HEK293T (cell line): Measurements from ENCODE around the gene TNFRSF13B.

Experiments
- BHLHE40 ChIP-seq: fragments of 450-650 bp; IDR thresholded peaks from 2 replicates; pipeline ENCODE4 v1.6.1; 2016; ENCODE audit warnings: mild to moderate bottlenecking, moderate library complexity, borderline replicate concordance
- CTBP1 ChIP-seq: fragments of 450-650 bp; IDR thresholded peaks from 2 replicates; pipeline ENCODE4 v1.6.1; 2016; ENCODE audit warnings: borderline replicate concordance
- FOXK2 ChIP-seq: fragments of 450-650 bp; IDR thresholded peaks from 2 replicates; pipeline ENCODE4 v1.6.1; 2016; ENCODE audit warnings: mild to moderate bottlenecking
- LEF1 ChIP-seq: fragments of 450-650 bp; IDR thresholded peaks from 2 replicates; pipeline ENCODE4 v1.6.1; 2017; ENCODE audit warnings: mild to moderate bottlenecking, borderline replicate concordance
- SP1 ChIP-seq: fragments of 450-650 bp; IDR thresholded peaks from 2 replicates; pipeline ENCODE4 v1.6.1; 2017
- SUZ12 ChIP-seq: fragments of 450-650 bp; IDR thresholded peaks from 2 replicates; pipeline ENCODE4 v1.6.1; 2016; ENCODE audit warnings: mild to moderate bottlenecking
- TARDBP ChIP-seq: fragments of 450-650 bp; IDR thresholded peaks from 2 replicates; pipeline ENCODE4 v1.6.1; 2016

GRCh38 chr17:16932611-16933010 lies 39.3 kb downstream of the TNFRSF13B start:
- TF ChIP-seq BHLHE40 (no peak), CTBP1 (no peak), SP1 (no peak), FOXK2 (no peak), SUZ12 (no peak), TARDBP (no peak), LEF1 (no peak)
